ENCODE data around the gene NR2F2.

The NR2F2 gene

DNA sequence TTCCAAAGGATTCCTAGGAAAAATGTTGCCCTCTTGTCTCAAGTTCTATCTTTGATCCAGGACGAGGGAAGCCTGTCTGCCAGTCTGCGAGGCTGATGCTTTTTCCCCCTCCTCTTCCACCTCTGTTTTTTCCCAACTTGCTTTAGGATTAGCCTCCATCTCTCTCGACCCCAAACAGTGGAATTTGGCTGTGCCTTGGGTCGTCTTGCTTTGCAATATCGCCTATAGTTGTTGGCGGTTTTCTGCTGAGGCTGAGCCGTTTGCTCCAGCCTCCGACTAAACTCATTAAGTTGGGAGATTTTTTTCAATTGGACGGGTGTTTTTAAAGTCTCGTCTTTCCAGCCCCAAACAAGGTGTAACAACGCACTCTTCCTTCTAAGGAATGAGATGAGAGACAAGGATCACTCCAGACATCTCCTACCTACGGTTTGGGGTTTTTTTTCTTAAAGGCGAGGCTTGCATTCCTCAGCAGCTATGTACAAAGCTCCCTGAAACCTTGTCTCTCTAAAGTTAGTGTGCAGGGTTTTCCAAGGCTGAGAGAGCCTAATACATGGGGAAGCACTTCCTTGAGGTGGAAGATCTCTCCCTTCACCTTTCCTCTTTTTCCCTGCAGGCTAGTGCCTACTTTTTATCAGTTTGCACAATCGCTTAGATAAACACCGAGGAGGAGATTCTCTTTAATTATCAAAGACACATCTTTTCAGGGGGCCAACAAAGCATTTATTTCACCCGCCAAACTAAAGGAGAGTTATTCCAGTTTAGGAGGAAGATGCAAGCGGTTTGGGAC, 4.8 kb upstream of the NR2F2 start:
- in situ Hi-C loops (cut with MboI; ENCODE audit: low pct_unique_long_range_greater_than_20kb, low sequenced_read_pairs, unreplicated experiment): no loop called here
- DNase-seq (ENCODE audit: low spot score): no peak
- TF ChIP-seq, protein P1, sequence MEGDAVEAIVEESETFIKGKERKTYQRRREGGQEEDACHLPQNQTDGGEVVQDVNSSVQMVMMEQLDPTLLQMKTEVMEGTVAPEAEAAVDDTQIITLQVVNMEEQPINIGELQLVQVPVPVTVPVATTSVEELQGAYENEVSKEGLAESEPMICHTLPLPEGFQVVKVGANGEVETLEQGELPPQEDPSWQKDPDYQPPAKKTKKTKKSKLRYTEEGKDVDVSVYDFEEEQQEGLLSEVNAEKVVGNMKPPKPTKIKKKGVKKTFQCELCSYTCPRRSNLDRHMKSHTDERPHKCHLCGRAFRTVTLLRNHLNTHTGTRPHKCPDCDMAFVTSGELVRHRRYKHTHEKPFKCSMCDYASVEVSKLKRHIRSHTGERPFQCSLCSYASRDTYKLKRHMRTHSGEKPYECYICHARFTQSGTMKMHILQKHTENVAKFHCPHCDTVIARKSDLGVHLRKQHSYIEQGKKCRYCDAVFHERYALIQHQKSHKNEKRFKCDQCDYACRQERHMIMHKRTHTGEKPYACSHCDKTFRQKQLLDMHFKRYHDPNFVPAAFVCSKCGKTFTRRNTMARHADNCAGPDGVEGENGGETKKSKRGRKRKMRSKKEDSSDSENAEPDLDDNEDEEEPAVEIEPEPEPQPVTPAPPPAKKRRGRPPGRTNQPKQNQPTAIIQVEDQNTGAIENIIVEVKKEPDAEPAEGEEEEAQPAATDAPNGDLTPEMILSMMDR (IDR thresholded peaks at IDR 0.05; ENCODE audit: extremely low read depth, insufficient read depth, missing control alignments): no peak

DNA sequence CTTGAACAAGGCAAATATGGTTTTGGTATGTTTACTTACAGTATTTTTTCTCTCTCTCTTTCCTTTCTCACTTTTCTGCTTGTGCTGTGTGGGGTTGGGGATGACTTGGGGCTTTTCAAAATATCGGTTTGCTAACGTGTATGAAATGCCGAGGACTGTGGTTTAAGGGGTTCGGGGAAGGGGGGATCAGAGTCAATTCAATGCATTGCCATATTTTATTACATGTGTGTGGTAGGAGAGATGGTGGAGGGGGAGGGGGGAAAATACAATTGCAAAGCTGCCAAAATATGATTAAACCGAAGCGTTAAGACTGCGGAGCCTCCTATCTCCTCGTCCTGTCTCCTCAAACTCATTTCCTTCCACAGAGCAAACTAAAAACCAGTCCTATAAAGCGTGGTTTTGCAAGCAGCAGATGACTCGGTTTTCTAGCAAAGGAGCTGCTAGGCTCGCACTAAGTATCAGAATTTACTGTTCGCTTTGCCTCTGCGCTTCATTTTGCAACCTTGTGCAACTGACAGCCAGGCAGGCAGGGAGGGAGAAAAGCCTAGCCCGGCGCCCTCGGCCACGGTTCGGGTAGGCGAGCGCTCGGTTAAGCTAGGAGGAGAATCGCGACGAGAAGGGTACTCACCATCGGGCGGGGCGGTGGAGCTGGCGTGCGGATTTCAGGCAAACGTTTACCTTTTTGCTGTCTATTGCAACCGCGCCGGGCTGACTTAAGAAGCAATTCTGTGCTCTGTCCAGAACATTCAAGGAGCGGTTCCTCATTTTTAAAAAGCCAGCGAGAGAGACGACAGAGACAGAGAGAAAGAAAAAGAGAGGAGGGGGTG, 4.0 kb upstream of the NR2F2 start:
- TF ChIP-seq, protein P1 (IDR thresholded peaks at IDR 0.05; ENCODE audit: extremely low read depth, insufficient read depth, missing control alignments): no peak
- in situ Hi-C loops (cut with MboI; ENCODE audit: low pct_unique_long_range_greater_than_20kb, low sequenced_read_pairs, unreplicated experiment): no loop called here
- DNase-seq (ENCODE audit: low spot score): peak; percentile 25

DNA sequence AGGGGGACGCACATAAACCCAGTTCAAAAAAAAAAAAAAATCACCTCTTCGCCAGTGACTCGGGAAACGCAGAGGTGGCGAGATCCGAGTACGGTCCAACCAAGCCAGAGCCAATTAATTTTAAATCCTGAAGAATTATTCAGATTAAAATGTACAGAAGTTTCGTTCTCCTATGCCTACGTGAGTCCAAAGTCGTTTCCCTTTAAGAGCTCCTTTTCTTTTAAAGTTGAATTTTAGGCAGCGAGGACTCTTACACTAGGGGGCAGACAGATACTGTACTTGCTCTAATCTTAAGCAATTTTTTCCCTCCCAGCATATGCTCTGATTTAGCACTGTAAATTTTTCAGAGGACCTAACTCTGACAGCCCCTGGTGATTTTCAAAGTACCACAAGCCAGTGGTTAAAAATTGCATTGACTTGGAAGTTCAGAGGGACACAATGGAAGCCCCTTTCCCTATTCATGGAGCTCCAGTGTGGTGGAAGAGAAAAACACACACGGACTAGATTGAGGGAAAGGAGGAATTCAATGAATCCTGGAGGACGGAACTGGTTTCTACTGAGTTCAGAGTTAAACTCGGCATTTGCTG, 3.3 kb upstream of the NR2F2 start:
- in situ Hi-C loops (cut with MboI; ENCODE audit: low pct_unique_long_range_greater_than_20kb, low sequenced_read_pairs, unreplicated experiment): no loop called here
- DNase-seq (ENCODE audit: low spot score): peak; percentile 68
- TF ChIP-seq, protein P1 (IDR thresholded peaks at IDR 0.05; ENCODE audit: extremely low read depth, insufficient read depth, missing control alignments): peak; percentile 50

DNA sequence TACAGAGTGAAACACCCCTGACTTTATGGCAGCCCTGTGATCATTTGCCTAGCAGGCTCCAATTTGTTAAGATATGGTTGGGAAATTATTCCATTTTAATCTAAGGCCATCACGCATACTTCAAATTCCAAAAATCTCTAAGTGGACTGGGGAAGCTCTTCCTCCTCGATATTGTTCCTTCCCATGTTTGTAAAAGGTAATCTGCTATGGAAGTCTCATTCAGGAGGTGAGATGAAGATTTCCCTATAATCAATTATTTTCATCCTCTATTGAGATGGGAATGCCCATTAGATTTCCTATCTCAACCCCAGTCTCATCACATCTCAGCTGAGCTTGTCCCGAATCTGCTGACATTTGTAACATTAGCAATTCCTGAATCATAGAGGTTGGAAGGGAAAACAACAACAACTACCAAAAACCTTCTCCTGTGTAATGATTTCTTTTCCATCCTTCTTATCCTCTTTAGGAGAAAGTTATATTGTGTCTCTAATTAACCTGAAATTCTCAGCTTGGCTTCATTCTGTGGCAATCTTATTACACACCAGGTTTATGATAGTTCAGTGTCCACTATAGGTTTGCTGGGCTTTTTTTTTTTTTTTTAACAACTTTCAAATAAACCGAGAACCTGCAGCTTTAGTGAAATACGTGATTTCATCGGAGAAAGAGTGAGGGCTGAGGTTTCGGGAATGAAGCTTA, 2.2 kb upstream of the NR2F2 start:
- DNase-seq (ENCODE audit: low spot score): no peak
- in situ Hi-C loops (cut with MboI; ENCODE audit: low pct_unique_long_range_greater_than_20kb, low sequenced_read_pairs, unreplicated experiment): no loop called here
- TF ChIP-seq, protein P1 (IDR thresholded peaks at IDR 0.05; ENCODE audit: extremely low read depth, insufficient read depth, missing control alignments): no peak

DNA sequence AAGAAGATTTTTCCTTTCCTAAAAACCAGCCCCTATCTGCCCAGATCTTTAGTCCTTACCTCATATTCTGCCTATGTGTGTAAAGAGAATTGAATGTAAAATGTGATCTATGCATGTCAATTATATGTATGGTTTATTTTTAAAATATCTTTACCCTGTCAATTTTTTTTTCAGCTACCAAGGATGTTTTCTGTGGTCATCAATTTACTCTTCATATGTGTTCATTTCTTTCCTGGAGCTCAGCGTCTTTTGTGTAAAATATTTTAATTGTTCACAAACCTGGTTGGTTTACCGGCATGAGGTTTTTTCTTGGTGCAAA, 1.7 kb upstream of the NR2F2 start:
- in situ Hi-C loops (cut with MboI; ENCODE audit: low pct_unique_long_range_greater_than_20kb, low sequenced_read_pairs, unreplicated experiment): no loop called here
- no peak for DNase-seq (ENCODE audit: low spot score)
- TF ChIP-seq, protein P1 (IDR thresholded peaks at IDR 0.05; ENCODE audit: extremely low read depth, insufficient read depth, missing control alignments): no peak

DNA sequence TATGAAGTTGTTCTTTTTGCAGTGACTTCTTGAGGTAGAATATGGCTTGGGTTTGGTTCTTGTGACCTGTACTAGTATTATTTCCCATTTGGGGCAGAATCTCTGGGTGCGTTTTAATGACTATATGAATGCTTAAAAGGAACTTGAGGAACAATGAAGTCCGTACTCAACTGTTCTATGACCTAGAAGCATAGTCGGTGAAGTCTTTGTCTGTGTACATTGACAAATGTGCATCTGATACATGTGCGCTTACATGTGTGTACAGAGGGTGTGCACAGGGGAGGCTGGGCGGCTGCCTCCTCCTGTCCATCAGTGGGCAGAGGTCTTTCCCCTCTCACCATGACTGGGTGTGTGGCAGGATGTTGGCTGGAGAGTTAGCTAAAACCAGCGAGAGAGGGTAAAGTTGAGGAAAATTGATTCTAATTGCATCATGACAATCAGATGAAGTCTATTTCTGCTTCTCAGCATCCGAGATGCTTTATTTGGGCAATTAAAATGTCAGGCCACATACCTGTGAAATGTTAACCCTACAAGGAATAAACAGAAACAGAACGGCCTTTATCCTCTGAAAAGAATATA, 1.0 kb upstream of the NR2F2 start:
- TF ChIP-seq, protein P1 (IDR thresholded peaks at IDR 0.05; ENCODE audit: extremely low read depth, insufficient read depth, missing control alignments): no peak
- DNase-seq (ENCODE audit: low spot score): peak; percentile 24
- in situ Hi-C loops (cut with MboI; ENCODE audit: low pct_unique_long_range_greater_than_20kb, low sequenced_read_pairs, unreplicated experiment): no loop called here
